ENCODE results near the gene RABGAP1L.

GRCh38 chr1:174666248-174666647 lies 506.9 kb downstream of the RABGAP1L start:
- TF ChIP-seq POLR2A (IDR thresholded peaks at IDR 0.05) (no peak), CTCF (IDR thresholded peaks at IDR 0.05) (no peak), POLR2AphosphoS5 (IDR thresholded peaks at IDR 0.05) (no peak), EP300 (IDR thresholded peaks at IDR 0.05) (no peak)
